Measurements from ENCODE around the gene ZNF611. TPM values are rescaled to one million over a fixed set of nuclear protein-coding genes. Genes with fewer than 3 reads are reported as not detected.
"Not testable (repeated sequence)": the region's sequence is repeated elsewhere in the genome, so short reads cannot be mapped to it uniquely, and the experiment has no call there.

The ZNF611 gene
- total RNA-seq = 10 to 100 TPM in 1 of 2 donors, 1 to 10 TPM in 1; 3.9 to 12.7 TPM
- polyA plus RNA-seq = 1 to 10 TPM in 1 of 2 donors, under 1 TPM in 1; 0.50 to 1.5 TPM

DNA sequence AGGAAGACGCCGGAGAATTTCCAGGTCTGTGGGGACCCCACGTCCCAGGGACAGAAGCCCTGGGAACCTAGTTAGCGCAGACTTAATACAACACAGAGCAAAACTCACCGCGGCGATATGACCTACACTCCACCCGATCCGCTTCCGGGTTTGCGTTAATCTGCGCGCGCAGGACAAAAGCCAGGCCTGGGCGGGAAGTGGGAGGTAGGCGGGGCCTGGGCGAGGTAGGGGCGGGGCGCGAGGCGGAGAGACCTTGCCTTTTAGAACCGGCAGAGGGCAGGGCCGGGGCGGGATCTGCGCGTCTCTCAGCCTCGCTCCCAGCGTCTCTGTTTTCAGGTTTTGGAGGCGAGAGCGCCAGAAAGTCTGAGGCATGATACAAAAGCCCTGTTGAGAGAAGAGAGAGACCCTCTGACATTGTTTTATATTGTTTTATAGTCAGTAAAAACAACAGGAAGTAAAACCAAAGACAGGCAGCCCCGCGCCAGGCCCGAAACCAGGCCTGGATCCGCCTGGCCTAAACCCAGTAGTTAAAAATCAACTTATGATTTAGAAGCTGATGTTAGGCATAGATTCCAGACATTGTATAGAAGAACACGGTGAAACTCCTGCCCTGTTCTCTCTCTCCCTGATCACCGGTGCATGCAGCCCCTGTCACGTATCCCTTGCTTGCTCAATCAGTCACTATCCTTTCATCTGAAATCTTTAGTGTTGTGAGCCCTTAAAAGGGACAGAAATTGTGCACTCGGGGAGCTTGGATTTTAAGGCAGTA is at the start of gene ZNF611:
TSS of gene ZNF611 (minus strand) at position 152 of the 769 bp plus-strand sequence. CDS start 19,150 bp downstream, outside the sequence.
- WGBS = 10% methylated on average over 38 of the region's 38 CpGs
- Histone ChIP-seq H3K27me3 (ENCODE audit: control insufficient read depth in 4 of 4, insufficient read depth in 4 of 4, low read length in 3 of 4) (no peaks in the 10 kb centered on the region), H3K9me3 (ENCODE audit: control insufficient read depth in 4 of 4, low read length in 3 of 4) (peaks cover under 1 to 3% (median 2%) of the 10 kb centered on the region in 4 donors), H3K9ac (ENCODE audit: low read depth in 1 of 2, low read length in 2 of 2) (peak within 1 kb of the TSS; percentile 15 to 79), H3K4me3 (ENCODE audit: low read depth in 1 of 3, low read length in 3 of 3) (peak within 1 kb of the TSS; percentile 55 to 80 (median 62)), H3K4me1 (ENCODE audit: control insufficient read depth in 4 of 4, insufficient read depth in 4 of 4, low read length in 3 of 4) (peaks cover 0 to 6% (median 1%) of the 10 kb centered on the region in 4 donors), H3K36me3 (ENCODE audit: control insufficient read depth in 4 of 4, insufficient read depth in 3 of 4, low read depth in 1 of 4, low read length in 3 of 4) (no peaks in the 10 kb centered on the region), H3K27ac (ENCODE audit: low read depth in 1 of 2, low read length in 2 of 2) (peak within 1 kb of the TSS; percentile 53 to 61)
- TF ChIP-seq TAF1 (conservative IDR thresholded peaks at IDR 0.05) = peak; percentile 46
- TF ChIP-seq, protein P1, sequence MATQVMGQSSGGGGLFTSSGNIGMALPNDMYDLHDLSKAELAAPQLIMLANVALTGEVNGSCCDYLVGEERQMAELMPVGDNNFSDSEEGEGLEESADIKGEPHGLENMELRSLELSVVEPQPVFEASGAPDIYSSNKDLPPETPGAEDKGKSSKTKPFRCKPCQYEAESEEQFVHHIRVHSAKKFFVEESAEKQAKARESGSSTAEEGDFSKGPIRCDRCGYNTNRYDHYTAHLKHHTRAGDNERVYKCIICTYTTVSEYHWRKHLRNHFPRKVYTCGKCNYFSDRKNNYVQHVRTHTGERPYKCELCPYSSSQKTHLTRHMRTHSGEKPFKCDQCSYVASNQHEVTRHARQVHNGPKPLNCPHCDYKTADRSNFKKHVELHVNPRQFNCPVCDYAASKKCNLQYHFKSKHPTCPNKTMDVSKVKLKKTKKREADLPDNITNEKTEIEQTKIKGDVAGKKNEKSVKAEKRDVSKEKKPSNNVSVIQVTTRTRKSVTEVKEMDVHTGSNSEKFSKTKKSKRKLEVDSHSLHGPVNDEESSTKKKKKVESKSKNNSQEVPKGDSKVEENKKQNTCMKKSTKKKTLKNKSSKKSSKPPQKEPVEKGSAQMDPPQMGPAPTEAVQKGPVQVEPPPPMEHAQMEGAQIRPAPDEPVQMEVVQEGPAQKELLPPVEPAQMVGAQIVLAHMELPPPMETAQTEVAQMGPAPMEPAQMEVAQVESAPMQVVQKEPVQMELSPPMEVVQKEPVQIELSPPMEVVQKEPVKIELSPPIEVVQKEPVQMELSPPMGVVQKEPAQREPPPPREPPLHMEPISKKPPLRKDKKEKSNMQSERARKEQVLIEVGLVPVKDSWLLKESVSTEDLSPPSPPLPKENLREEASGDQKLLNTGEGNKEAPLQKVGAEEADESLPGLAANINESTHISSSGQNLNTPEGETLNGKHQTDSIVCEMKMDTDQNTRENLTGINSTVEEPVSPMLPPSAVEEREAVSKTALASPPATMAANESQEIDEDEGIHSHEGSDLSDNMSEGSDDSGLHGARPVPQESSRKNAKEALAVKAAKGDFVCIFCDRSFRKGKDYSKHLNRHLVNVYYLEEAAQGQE (IDR thresholded peaks at IDR 0.05) = peak; percentile 28
- no peak for TF ChIP-seq EGR1 (IDR thresholded peaks at IDR 0.05; ENCODE audit: low read depth in 2 of 2)
- no peak for TF ChIP-seq FOXA1 (IDR thresholded peaks at IDR 0.05)
- TF ChIP-seq HNF4G (IDR thresholded peaks at IDR 0.05) = no peak
- TF ChIP-seq RAD21 (IDR thresholded peaks at IDR 0.05) = peak; percentile 44 to 73
- peak in 1 of 2 donors; percentile 87 for TF ChIP-seq GABPA (IDR thresholded peaks at IDR 0.05 in 1 of 2, conservative IDR thresholded peaks at IDR 0.05 in 1 of 2)
- TF ChIP-seq, protein P2, sequence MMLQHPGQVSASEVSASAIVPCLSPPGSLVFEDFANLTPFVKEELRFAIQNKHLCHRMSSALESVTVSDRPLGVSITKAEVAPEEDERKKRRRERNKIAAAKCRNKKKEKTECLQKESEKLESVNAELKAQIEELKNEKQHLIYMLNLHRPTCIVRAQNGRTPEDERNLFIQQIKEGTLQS (IDR thresholded peaks at IDR 0.05) = no peak
- TF ChIP-seq, protein P3, sequence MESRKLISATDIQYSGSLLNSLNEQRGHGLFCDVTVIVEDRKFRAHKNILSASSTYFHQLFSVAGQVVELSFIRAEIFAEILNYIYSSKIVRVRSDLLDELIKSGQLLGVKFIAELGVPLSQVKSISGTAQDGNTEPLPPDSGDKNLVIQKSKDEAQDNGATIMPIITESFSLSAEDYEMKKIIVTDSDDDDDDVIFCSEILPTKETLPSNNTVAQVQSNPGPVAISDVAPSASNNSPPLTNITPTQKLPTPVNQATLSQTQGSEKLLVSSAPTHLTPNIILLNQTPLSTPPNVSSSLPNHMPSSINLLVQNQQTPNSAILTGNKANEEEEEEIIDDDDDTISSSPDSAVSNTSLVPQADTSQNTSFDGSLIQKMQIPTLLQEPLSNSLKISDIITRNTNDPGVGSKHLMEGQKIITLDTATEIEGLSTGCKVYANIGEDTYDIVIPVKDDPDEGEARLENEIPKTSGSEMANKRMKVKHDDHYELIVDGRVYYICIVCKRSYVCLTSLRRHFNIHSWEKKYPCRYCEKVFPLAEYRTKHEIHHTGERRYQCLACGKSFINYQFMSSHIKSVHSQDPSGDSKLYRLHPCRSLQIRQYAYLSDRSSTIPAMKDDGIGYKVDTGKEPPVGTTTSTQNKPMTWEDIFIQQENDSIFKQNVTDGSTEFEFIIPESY (IDR thresholded peaks at IDR 0.05) = no peak
- TF ChIP-seq RXRA (IDR thresholded peaks at IDR 0.05) = no peak
- peak; percentile 30 for TF ChIP-seq YY1 (IDR thresholded peaks at IDR 0.05)
- TF ChIP-seq SP1 (IDR thresholded peaks at IDR 0.05) = peak; percentile 59
- TF ChIP-seq, protein P4, sequence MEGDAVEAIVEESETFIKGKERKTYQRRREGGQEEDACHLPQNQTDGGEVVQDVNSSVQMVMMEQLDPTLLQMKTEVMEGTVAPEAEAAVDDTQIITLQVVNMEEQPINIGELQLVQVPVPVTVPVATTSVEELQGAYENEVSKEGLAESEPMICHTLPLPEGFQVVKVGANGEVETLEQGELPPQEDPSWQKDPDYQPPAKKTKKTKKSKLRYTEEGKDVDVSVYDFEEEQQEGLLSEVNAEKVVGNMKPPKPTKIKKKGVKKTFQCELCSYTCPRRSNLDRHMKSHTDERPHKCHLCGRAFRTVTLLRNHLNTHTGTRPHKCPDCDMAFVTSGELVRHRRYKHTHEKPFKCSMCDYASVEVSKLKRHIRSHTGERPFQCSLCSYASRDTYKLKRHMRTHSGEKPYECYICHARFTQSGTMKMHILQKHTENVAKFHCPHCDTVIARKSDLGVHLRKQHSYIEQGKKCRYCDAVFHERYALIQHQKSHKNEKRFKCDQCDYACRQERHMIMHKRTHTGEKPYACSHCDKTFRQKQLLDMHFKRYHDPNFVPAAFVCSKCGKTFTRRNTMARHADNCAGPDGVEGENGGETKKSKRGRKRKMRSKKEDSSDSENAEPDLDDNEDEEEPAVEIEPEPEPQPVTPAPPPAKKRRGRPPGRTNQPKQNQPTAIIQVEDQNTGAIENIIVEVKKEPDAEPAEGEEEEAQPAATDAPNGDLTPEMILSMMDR (IDR thresholded peaks at IDR 0.05; ENCODE audit: low read depth, low read length, missing input control) = peak; percentile 44
- no peak for TF ChIP-seq JUND (IDR thresholded peaks at IDR 0.05)
- no peak for TF ChIP-seq NR2F2 (IDR thresholded peaks at IDR 0.05)
- TF ChIP-seq HNF4A (conservative IDR thresholded peaks at IDR 0.05) = no peak
- TF ChIP-seq, protein P5, sequence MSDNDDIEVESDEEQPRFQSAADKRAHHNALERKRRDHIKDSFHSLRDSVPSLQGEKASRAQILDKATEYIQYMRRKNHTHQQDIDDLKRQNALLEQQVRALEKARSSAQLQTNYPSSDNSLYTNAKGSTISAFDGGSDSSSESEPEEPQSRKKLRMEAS (IDR thresholded peaks at IDR 0.05) = no peak
- peak; percentile 99 for DNase-seq (ENCODE audit: low spot score)

DNA sequence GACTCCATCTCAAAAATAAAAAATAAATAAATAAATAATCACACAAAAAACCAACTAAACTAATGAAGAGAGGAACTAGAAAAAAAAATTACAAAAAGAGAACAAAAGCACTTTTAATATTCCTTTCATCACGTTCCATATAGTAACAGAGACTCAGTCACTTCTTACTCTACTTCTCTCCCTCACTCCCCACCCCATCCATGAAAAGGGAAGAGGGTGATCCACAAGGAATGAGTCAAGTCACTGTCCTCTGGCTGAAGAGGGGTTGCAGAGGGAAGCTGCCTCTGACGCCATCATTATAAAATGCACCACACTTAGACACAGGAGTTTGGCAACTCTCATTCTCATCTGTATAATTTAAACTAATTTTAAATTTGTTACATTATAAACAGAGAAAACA is 48.0 kb upstream of the ZNF611 start:
- H3K27me3 ChIP-seq (ENCODE audit: control insufficient read depth in 4 of 4, insufficient read depth in 4 of 4, low read length in 3 of 4); DNase-seq (ENCODE audit: low spot score); H3K4me3 ChIP-seq (ENCODE audit: low read depth in 1 of 3, low read length in 3 of 3); H3K9ac ChIP-seq (ENCODE audit: low read depth in 1 of 2, low read length in 2 of 2); H3K27ac ChIP-seq (ENCODE audit: low read depth in 1 of 2, low read length in 2 of 2): not testable (repeated sequence)
- Histone ChIP-seq H3K9me3 (ENCODE audit: control insufficient read depth in 4 of 4, low read length in 3 of 4) (peaks cover 3 to 13% (median 9%) of the 10 kb centered on the region in 4 donors), H3K36me3 (ENCODE audit: control insufficient read depth in 4 of 4, insufficient read depth in 3 of 4, low read depth in 1 of 4, low read length in 3 of 4) (peaks cover 3 to 17% (median 9%) of the 10 kb centered on the region in 4 donors), H3K4me1 (ENCODE audit: control insufficient read depth in 4 of 4, insufficient read depth in 4 of 4, low read length in 3 of 4) (peaks cover 3 to 10% (median 5%) of the 10 kb centered on the region in 4 donors)
- WGBS = 95% methylated on average over 2 of the region's 2 CpGs
